GM18505 (cell line): ENCODE measurements around the gene EVC.

Experiments
- ATAC-seq: cut with Tn5 transposase; IDR thresholded peaks from one replicate; pipeline ENCODE4 v1.9.1; 2021; ENCODE audit not compliant: unreplicated experiment
- POLR2A ChIP-seq: IDR thresholded peaks from 4 replicates; pipeline ENCODE4 v1.6.1; 2011; ENCODE audit warnings: borderline replicate concordance; ENCODE audit not compliant: insufficient read depth, insufficient read length; ENCODE audit errors: extremely low read depth

Gene EVC

GRCh38 chr4:5710961-5711478, at the start of gene EVC:
Gene EVC, plus strand, starts transcription at chr4:5711201. Its CDS starts 180 bp downstream, at chr4:5711381.
- ATAC-seq: peak; percentile 37
- peak; percentile 50 for TF ChIP-seq POLR2A

- TF ChIP-seq POLR2A: no peak
- ATAC-seq: no peak
Measured at GRCh38 chr4:5661237-5661636, 49.8 kb upstream of the EVC start.

- ATAC-seq: no peak
- TF ChIP-seq POLR2A: no peak
Measured at GRCh38 chr4:5662555-5662954, 48.4 kb upstream of the EVC start.

GRCh38 chr4:5664778-5665177, 46.2 kb upstream of the EVC start:
- no peak for ATAC-seq
- no peak for TF ChIP-seq POLR2A

- ATAC-seq: no peak
- TF ChIP-seq POLR2A: no peak
Measured at GRCh38 chr4:5666741-5667140, 44.3 kb upstream of the EVC start.

- ATAC-seq: no peak
- TF ChIP-seq POLR2A: no peak
Measured at GRCh38 chr4:5676763-5677162, 34.2 kb upstream of the EVC start.

GRCh38 chr4:5678977-5679376, 32.0 kb upstream of the EVC start:
- TF ChIP-seq POLR2A: no peak
- no peak for ATAC-seq

- TF ChIP-seq POLR2A: no peak
- ATAC-seq: no peak
Measured at GRCh38 chr4:5683566-5683965, 27.4 kb upstream of the EVC start.

GRCh38 chr4:5685296-5685695, 25.7 kb upstream of the EVC start:
- TF ChIP-seq POLR2A: no peak
- no peak for ATAC-seq

- no peak for TF ChIP-seq POLR2A
- no peak for ATAC-seq
Measured at GRCh38 chr4:5686338-5686737, 24.7 kb upstream of the EVC start.

GRCh38 chr4:5689065-5689464, 21.9 kb upstream of the EVC start:
- ATAC-seq: no peak
- TF ChIP-seq POLR2A: no peak

GRCh38 chr4:5691491-5692132, 19.4 kb upstream of the EVC start:
- TF ChIP-seq POLR2A: no peak
- no peak for ATAC-seq

- ATAC-seq: no peak
- TF ChIP-seq POLR2A: no peak
Measured at GRCh38 chr4:5693871-5694270, 17.1 kb upstream of the EVC start.

GRCh38 chr4:5696341-5696740, 14.7 kb upstream of the EVC start:
- no peak for ATAC-seq
- no peak for TF ChIP-seq POLR2A

GRCh38 chr4:5700459-5700858, 10.5 kb upstream of the EVC start:
- no peak for TF ChIP-seq POLR2A
- ATAC-seq: no peak
